Endothelial cell of umbilical vein (primary cell): ENCODE results near the gene ADGRL3. TPM values are rescaled to one million over a fixed set of nuclear protein-coding genes. Genes with fewer than 3 reads are reported as not detected.

Source experiments
- BruUV-seq: library from RNA; stranded (reverse); fragments of 400-500 nt; replicated peaks from 2 replicates; lab custom pipeline; 2021; lab: Mats Ljungman, UMichigan
- CTCF ChIA-PET: fragments of 300-600, 350-600 bp; sonication (Branson Sonifier 250); formaldehyde crosslinking; loops from one replicate; lab custom pipeline; 2021; ENCODE audit warnings: antibody characterized with exemption, inconsistent platforms; lab: Charles Lee
- POLR2A ChIA-PET: fragments of 300-600, 350-600 bp; sonication (Branson Sonifier 250); formaldehyde crosslinking; loops from one replicate; lab custom pipeline; 2021; ENCODE audit warnings: antibody characterized with exemption, inconsistent platforms; lab: Charles Lee
- DNase-seq: peaks from one replicate; pipeline ENCODE4 v3.0.0-alpha.2; 2011; ENCODE audit warnings: low read depth, low spot score
- FAIRE-seq: peaks from 2 replicates; lab custom pipeline; 2011; peaks lifted over from hg19 to GRCh38; lab: Jason Lieb, UNC
- H2AFZ ChIP-seq: 2 replicates; pipeline ENCODE4 v1.6.0; 2012; ENCODE audit warnings: low read depth, low read length, control low read depth, inconsistent platforms
- H3K27ac ChIP-seq: 2 replicates; pipeline ENCODE4 v1.5.1; 2011; ENCODE audit warnings: low read depth, mild to moderate bottlenecking, control low read depth, low read length, moderate library complexity; ENCODE audit not compliant: insufficient read depth
- H3K27me3 ChIP-seq, 2 experiments: 2 replicates each; pipeline versions ENCODE4 v1.6.0 to v1.6.1; 2011; ENCODE audit warnings: low read length in 2 of 2, mixed read lengths in 1 of 2; ENCODE audit not compliant: control insufficient read depth in 2 of 2, insufficient read depth in 2 of 2
- H3K36me3 ChIP-seq, 2 experiments: 2 replicates in 1 of 2; 3 replicates in 1 of 2; pipeline ENCODE4 v1.5.1; 2011; ENCODE audit warnings: low read length in 2 of 2, mild to moderate bottlenecking in 1 of 2, moderate library complexity in 1 of 2; ENCODE audit not compliant: control insufficient read depth in 2 of 2, insufficient read depth in 2 of 2; ENCODE audit errors: extremely low read depth in 1 of 2
- H3K4me1 ChIP-seq: 3 replicates; pipeline ENCODE4 v1.5.1; 2011; ENCODE audit warnings: mild to moderate bottlenecking, low read length; ENCODE audit not compliant: control insufficient read depth, insufficient read depth; ENCODE audit errors: extremely low read depth
- H3K4me2 ChIP-seq: 2 replicates; pipeline ENCODE4 v1.6.1; 2011; ENCODE audit warnings: low read length, control low read depth, mixed read lengths; ENCODE audit not compliant: insufficient read depth
- H3K4me3 ChIP-seq, 3 experiments: fragments of 200-600 bp in 1 of 3; sonication (generic), shearing (Covaris generic) in 1 of 3; replicated peaks in 1 of 3; 2 replicates each; pipeline ENCODE4 v1.5.1; 2011 to 2016; ENCODE audit warnings: control low read depth in 3 of 3, low read length in 3 of 3, mild to moderate bottlenecking in 2 of 3, inconsistent platforms in 1 of 3, low read depth in 1 of 3, moderate library complexity in 1 of 3; ENCODE audit not compliant: insufficient read depth in 1 of 3
- H3K79me2 ChIP-seq: 2 replicates; pipeline ENCODE4 v1.6.0; 2012; ENCODE audit warnings: low read length, inconsistent platforms; ENCODE audit not compliant: control insufficient read depth, insufficient read depth
- H3K9ac ChIP-seq: replicated peaks from 2 replicates; pipeline ENCODE3; 2011; ENCODE audit warnings: low read length, control low read depth; ENCODE audit not compliant: insufficient read depth; ENCODE audit errors: extremely low read depth
- H3K9me1 ChIP-seq: replicated peaks from 3 replicates; pipeline ENCODE4 v1.6.0; 2011; ENCODE audit warnings: mild to moderate bottlenecking, low read length; ENCODE audit not compliant: control insufficient read depth, insufficient read depth; ENCODE audit errors: extremely low read depth
- H3K9me3 ChIP-seq: replicated peaks from 2 replicates; pipeline ENCODE4 v1.5.1; 2012; ENCODE audit warnings: low read length, inconsistent platforms; ENCODE audit not compliant: control insufficient read depth, insufficient read depth
- H4K20me1 ChIP-seq: replicated peaks from 2 replicates; pipeline ENCODE3; 2011; ENCODE audit warnings: mild to moderate bottlenecking, low read length; ENCODE audit not compliant: control insufficient read depth, insufficient read depth; ENCODE audit errors: extremely low read depth
- EZH2 ChIP-seq: IDR thresholded peaks from 2 replicates; pipeline ENCODE4 v1.6.1; 2012; ENCODE audit warnings: borderline replicate concordance, low read depth, mild to moderate bottlenecking, moderate library complexity, low read length, inconsistent platforms; ENCODE audit not compliant: severe bottlenecking
- FOS ChIP-seq: IDR thresholded peaks from 2 replicates; pipeline ENCODE4 v1.6.1; 2011; ENCODE audit warnings: mild to moderate bottlenecking, low read length, moderate library complexity, borderline replicate concordance; ENCODE audit not compliant: insufficient read depth
- GATA2 ChIP-seq: IDR thresholded peaks from 2 replicates; pipeline ENCODE4 v1.7.0; 2011; ENCODE audit warnings: low read depth, mild to moderate bottlenecking, moderate library complexity, mixed read lengths, low read length; ENCODE audit not compliant: insufficient read length, insufficient read depth
- JUN ChIP-seq: IDR thresholded peaks from 2 replicates; pipeline ENCODE4 v1.6.1; 2011; ENCODE audit warnings: borderline replicate concordance, low read depth; ENCODE audit not compliant: insufficient read length, insufficient read depth
- MYC ChIP-seq: IDR thresholded peaks from one replicate; pipeline ENCODE4 v1.6.1; 2011; ENCODE audit warnings: mild to moderate bottlenecking, low read depth, low read length
- POLR2A ChIP-seq: IDR thresholded peaks from 2 replicates; pipeline ENCODE4 v1.6.1; 2012; ENCODE audit warnings: low read depth, mild to moderate bottlenecking, control low read depth, low read length
- POLR2AphosphoS5 ChIP-seq: IDR thresholded peaks from 2 replicates; pipeline ENCODE4 v1.6.1; 2012; ENCODE audit warnings: low read depth, mild to moderate bottlenecking, control low read depth, low read length, moderate library complexity; ENCODE audit not compliant: insufficient read depth
- dilution Hi-C: fragments of 300-500 bp; cut with MboI; formaldehyde crosslinking; loops from one replicate; pipeline ENCODE4 v1.15.0; 2019; ENCODE audit warnings: low sequenced_read_pairs; ENCODE audit not compliant: extremely low pct_ligation_motif_present
- intact Hi-C: fragments of 100-400 bp; cut with micrococcal nuclease; formaldehyde crosslinking; loops from one replicate; pipeline ENCODE4 v1.10.0; 2022
- polyA plus RNA-seq, 4 experiments: library from polyadenylated mRNA; depleted of rRNA in 3 of 4; stranded (reverse) in 3 of 4; unstranded in 1 of 4; fragments of >200 nt; gene quantifications; 2 replicates each; pipeline versions ENCODE4 v1.2.1 to v1.2.3, GENCODE V29; 2011 to 2012; ENCODE audit warnings: missing spikeins in 1 of 4
- total RNA-seq: library from RNA; stranded (reverse); gene quantifications from 2 replicates; pipeline ENCODE4 v1.2.3, GENCODE V29; 2021
- TF ChIP-seq, protein P1 (sequence below), 2 donors: IDR thresholded peaks; 1 replicate in 1 of 2; 2 replicates in 1 of 2; pipeline ENCODE4 v1.5.1; 2011; ENCODE audit warnings: low read length in 2 of 2, mild to moderate bottlenecking in 2 of 2, moderate library complexity in 2 of 2, control low read depth in 1 of 2, inconsistent platforms in 1 of 2, low read depth in 1 of 2; ENCODE audit not compliant: insufficient read depth in 1 of 2; ENCODE audit errors: extremely low read depth in 1 of 2
- TF ChIP-seq, protein P2 (sequence below): IDR thresholded peaks from 2 replicates; pipeline ENCODE4 v1.6.1; 2011; ENCODE audit not compliant: insufficient read depth, insufficient read length

ADGRL3 gene
- total and polyA plus RNA-seq, 2 donors (not counting 3 experiments of a cell fraction or from before 2014, with no cell fraction given): not detected

DNA sequence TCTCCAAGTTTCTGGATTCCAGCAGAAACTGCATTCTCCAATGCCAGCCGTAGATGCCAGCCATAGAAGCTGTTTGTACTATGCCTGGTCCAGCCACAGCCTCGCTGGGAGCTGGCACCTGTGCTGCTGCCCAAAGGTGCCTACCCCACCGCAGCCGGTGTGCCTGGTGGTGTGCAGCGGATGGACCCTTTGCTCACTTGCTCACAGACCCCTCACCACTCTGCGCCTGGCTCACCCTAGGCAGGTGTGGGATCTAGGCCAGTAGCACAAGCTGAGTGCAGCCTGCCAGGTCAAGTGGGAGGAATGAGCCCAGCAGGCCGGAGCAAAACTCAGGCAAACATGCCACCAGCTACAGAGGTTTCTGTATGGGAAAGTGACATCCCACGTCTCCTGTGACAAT is 463.2 kb downstream of the ADGRL3 start:
- no peak overlapping the region for H3K9ac ChIP-seq
- no peaks in the 10 kb centered on the region for H3K4me1 ChIP-seq
- H3K4me2 ChIP-seq: no peak overlapping the region
- no peaks in the 10 kb centered on the region for H3K9me1 ChIP-seq
- H3K27me3 ChIP-seq: no peaks in the 10 kb centered on the region
- DNase-seq: no peak
- no peaks in the 10 kb centered on the region for H4K20me1 ChIP-seq
- dilution Hi-C loops (no loop called here), intact Hi-C loops (no loop called here)
- H3K36me3 ChIP-seq: no peaks in the 10 kb centered on the region
- CTCF ChIA-PET: no interaction called here
- BruUV-seq: no TSS peak
- no peak overlapping the region for H3K27ac ChIP-seq
- POLR2A ChIA-PET: no interaction called here
- no peak overlapping the region for H3K4me3 ChIP-seq
- H2AFZ ChIP-seq: no peak overlapping the region
- TF ChIP-seq, protein P1, sequence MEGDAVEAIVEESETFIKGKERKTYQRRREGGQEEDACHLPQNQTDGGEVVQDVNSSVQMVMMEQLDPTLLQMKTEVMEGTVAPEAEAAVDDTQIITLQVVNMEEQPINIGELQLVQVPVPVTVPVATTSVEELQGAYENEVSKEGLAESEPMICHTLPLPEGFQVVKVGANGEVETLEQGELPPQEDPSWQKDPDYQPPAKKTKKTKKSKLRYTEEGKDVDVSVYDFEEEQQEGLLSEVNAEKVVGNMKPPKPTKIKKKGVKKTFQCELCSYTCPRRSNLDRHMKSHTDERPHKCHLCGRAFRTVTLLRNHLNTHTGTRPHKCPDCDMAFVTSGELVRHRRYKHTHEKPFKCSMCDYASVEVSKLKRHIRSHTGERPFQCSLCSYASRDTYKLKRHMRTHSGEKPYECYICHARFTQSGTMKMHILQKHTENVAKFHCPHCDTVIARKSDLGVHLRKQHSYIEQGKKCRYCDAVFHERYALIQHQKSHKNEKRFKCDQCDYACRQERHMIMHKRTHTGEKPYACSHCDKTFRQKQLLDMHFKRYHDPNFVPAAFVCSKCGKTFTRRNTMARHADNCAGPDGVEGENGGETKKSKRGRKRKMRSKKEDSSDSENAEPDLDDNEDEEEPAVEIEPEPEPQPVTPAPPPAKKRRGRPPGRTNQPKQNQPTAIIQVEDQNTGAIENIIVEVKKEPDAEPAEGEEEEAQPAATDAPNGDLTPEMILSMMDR (IDR thresholded peaks at IDR 0.05; ENCODE audit: extremely low read depth in 1 of 2, insufficient read depth in 1 of 2, low read depth in 1 of 2, low read length in 2 of 2): no peak
- no peak for TF ChIP-seq POLR2A
- no peak for TF ChIP-seq GATA2
- no peak for TF ChIP-seq POLR2AphosphoS5
- TF ChIP-seq FOS: no peak
- TF ChIP-seq, protein P2, sequence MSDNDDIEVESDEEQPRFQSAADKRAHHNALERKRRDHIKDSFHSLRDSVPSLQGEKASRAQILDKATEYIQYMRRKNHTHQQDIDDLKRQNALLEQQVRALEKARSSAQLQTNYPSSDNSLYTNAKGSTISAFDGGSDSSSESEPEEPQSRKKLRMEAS: no peak
- no peaks in the 10 kb centered on the region for H3K9me3 ChIP-seq
- FAIRE-seq: no peak
- H3K79me2 ChIP-seq: no peaks in the 10 kb centered on the region

DNA sequence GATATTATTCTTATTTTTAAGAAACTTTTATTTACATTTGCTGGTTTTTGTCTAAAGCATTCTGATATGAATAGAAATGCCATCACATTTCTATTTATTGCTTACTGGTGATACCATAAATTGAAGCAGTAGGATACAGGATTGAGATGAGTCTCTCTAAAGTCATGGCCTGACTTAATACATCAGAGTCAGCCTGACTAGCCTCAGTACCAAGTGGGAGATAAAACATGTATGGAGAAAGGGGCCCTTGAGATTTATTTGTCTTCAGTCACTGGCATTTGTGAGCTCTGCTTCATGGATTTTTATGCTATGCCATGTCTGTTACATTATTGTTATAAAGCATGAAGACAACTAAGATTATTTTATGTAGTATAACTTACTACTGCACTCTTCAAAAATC is 465.5 kb downstream of the ADGRL3 start:
- no peaks in the 10 kb centered on the region for H3K36me3 ChIP-seq
- FAIRE-seq (no peak), DNase-seq (no peak)
- H4K20me1 ChIP-seq: no peaks in the 10 kb centered on the region
- H3K27ac ChIP-seq: no peak overlapping the region
- H3K79me2 ChIP-seq: no peaks in the 10 kb centered on the region
- H3K4me3 ChIP-seq: no peak overlapping the region
- no peak overlapping the region for H3K4me2 ChIP-seq
- BruUV-seq: no TSS peak
- dilution Hi-C loops (no loop called here), intact Hi-C loops (no loop called here)
- no peaks in the 10 kb centered on the region for H3K4me1 ChIP-seq
- H3K9me3 ChIP-seq: no peaks in the 10 kb centered on the region
- no peaks in the 10 kb centered on the region for H3K9me1 ChIP-seq
- H3K27me3 ChIP-seq: no peaks in the 10 kb centered on the region
- CTCF ChIA-PET: no interaction called here
- POLR2A ChIA-PET: no interaction called here
- no peak overlapping the region for H2AFZ ChIP-seq
- H3K9ac ChIP-seq: no peak overlapping the region
- TF ChIP-seq POLR2A: no peak
- TF ChIP-seq EZH2: no peak
- no peak for TF ChIP-seq GATA2
- TF ChIP-seq JUN: no peak
- TF ChIP-seq, protein P2: no peak
- no peak for TF ChIP-seq FOS
- no peak for TF ChIP-seq MYC
- TF ChIP-seq POLR2AphosphoS5: no peak
- TF ChIP-seq, protein P1 (IDR thresholded peaks at IDR 0.05; ENCODE audit: extremely low read depth in 1 of 2, insufficient read depth in 1 of 2, low read depth in 1 of 2, low read length in 2 of 2): no peak
